ENCODE data around the gene BAIAP3. TPM values are rescaled to one million over a fixed set of nuclear protein-coding genes. Genes with fewer than 3 reads are reported as not detected.

The BAIAP3 gene
- total RNA-seq, 1 donor from 2014 or later = 6.9 TPM

GRCh38 chr16:1389762-1390161 lies 56.3 kb downstream of the BAIAP3 start:
- Mint-ChIP-seq H3K27ac (no peak overlapping the region), H3K4me1 (ENCODE audit: unreplicated experiment) (no peaks in the 10 kb centered on the region), H3K36me3 (no peaks in the 10 kb centered on the region), H3K27me3 (no peaks in the 10 kb centered on the region), H3K4me3 (no peak overlapping the region), H3K9me3 (no peaks in the 10 kb centered on the region)
- no peak for TF ChIP-seq CTCF (conservative IDR thresholded peaks at IDR 0.05)
- no peak for DNase-seq (ENCODE audit: extremely low spot score, unreplicated experiment)

DNA sequence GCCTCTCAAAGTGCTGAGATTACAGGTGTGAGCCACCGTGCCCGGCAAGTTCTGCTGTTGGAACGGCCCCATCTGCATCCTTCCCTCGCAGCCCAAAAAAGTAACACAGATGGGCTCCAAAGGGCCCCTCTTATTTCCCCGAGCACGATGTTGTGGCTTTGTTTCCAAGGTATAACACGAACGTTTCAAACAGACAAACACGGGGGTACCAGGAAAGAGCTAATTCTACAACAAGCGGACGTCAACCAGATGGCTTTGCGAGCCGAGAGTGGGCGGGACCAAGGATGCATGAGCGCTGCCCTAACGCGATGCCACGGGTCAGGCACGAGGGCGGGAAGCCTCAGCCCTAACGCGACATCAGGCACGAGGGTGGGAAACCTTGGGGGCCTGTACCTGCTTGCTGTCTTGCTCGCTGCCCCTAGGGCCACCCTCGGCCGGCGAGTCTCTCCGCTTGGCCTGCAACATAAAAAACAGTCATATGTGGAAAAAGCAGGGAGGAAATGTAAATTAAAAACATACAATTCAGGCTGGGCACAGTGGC lies 56.9 kb downstream of the BAIAP3 start:
- H3K9me3 Mint-ChIP-seq = no peaks in the 10 kb centered on the region
- no peaks in the 10 kb centered on the region for H3K36me3 Mint-ChIP-seq
- H3K27ac Mint-ChIP-seq = no peak overlapping the region

DNA sequence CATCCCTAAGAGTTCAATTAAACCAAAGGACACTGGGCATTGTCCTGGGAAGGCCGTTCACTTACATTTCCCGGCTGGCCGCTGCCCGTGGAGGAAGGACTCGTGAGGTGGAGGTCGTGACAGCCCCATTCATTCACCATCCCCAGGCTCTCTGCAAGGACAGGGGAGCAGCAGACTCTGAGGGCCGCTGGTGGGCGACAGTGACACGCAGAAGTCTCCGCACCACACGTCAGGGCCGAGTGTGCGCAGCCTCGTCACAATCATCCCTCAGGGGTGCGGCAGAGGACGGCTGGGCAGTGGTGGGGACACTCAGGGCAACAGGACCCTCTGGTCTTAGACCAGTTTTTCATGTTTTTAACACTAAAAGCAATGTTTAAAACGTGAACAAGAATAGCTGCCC lies 59.4 kb downstream of the BAIAP3 start:
- Mint-ChIP-seq H3K4me1 (ENCODE audit: unreplicated experiment) (no peaks in the 10 kb centered on the region), H3K27ac (no peak overlapping the region), H3K27me3 (no peaks in the 10 kb centered on the region), H3K9me3 (no peaks in the 10 kb centered on the region), H3K4me3 (no peak overlapping the region), H3K36me3 (no peaks in the 10 kb centered on the region)
- DNase-seq (ENCODE audit: extremely low spot score, unreplicated experiment) = no peak
- TF ChIP-seq CTCF (conservative IDR thresholded peaks at IDR 0.05) = no peak

More for the DNA sequence above, 56.9 kb downstream of the BAIAP3 start:
- Mint-ChIP-seq H3K4me1 (ENCODE audit: unreplicated experiment) (no peaks in the 10 kb centered on the region), H3K27me3 (no peaks in the 10 kb centered on the region), H3K4me3 (no peak overlapping the region)
- DNase-seq (ENCODE audit: extremely low spot score, unreplicated experiment) = no peak
- TF ChIP-seq CTCF (conservative IDR thresholded peaks at IDR 0.05) = no peak

- no peak for TF ChIP-seq CTCF (conservative IDR thresholded peaks at IDR 0.05)
- Mint-ChIP-seq H3K4me1 (ENCODE audit: unreplicated experiment) (no peaks in the 10 kb centered on the region), H3K9me3 (no peaks in the 10 kb centered on the region), H3K27ac (no peak overlapping the region), H3K4me3 (no peak overlapping the region), H3K27me3 (no peaks in the 10 kb centered on the region), H3K36me3 (no peaks in the 10 kb centered on the region)
- DNase-seq (ENCODE audit: extremely low spot score, unreplicated experiment) = no peak
Measured at GRCh38 chr16:1393613-1394176, 60.2 kb downstream of the BAIAP3 start.

GRCh38 chr16:1394367-1394951 lies 61.0 kb downstream of the BAIAP3 start:
- TF ChIP-seq CTCF (conservative IDR thresholded peaks at IDR 0.05) = no peak
- DNase-seq (ENCODE audit: extremely low spot score, unreplicated experiment) = no peak
- no peak overlapping the region for H3K4me3 Mint-ChIP-seq
- H3K4me1 Mint-ChIP-seq (ENCODE audit: unreplicated experiment) = no peaks in the 10 kb centered on the region
- H3K9me3 Mint-ChIP-seq = no peaks in the 10 kb centered on the region
- H3K27me3 Mint-ChIP-seq = no peaks in the 10 kb centered on the region
- H3K36me3 Mint-ChIP-seq = no peaks in the 10 kb centered on the region
- H3K27ac Mint-ChIP-seq = no peak overlapping the region
